Parathyroid adenoma (tissue), 2 donors: ENCODE data around the gene KHDRBS1.
"Not testable (repeated sequence)": the region's sequence is repeated elsewhere in the genome, so short reads cannot be mapped to it uniquely, and the experiment has no call there.

Source experiments
- H2AFZ ChIP-seq: fragments of 300-600 bp; sonication (generic); one replicate; pipeline ENCODE4 v1.7.0; 2017; ENCODE audit warnings: antibody characterized with exemption, mild to moderate bottlenecking
- H3K27ac ChIP-seq: fragments of 300-600 bp; sonication (generic); one replicate; pipeline ENCODE4 v1.7.0; 2017
- H3K27me3 ChIP-seq: fragments of 300-600 bp; sonication (generic); one replicate; pipeline ENCODE4 v1.7.0; 2017; ENCODE audit warnings: low read length; ENCODE audit not compliant: control insufficient read depth, insufficient read depth
- H3K36me3 ChIP-seq: fragments of 300-600 bp; sonication (generic); one replicate; pipeline ENCODE4 v1.7.0; 2017; ENCODE audit warnings: low read length; ENCODE audit not compliant: control insufficient read depth, insufficient read depth
- H3K4me1 ChIP-seq: fragments of 300-600 bp; sonication (generic); one replicate; pipeline ENCODE4 v1.7.0; 2017; ENCODE audit warnings: control low read depth
- H3K4me2 ChIP-seq: fragments of 300-600 bp; sonication (generic); one replicate; pipeline ENCODE4 v1.7.0; 2017; ENCODE audit warnings: low read length
- H3K4me3 ChIP-seq: fragments of 300-600 bp; sonication (generic); one replicate; pipeline ENCODE4 v1.7.0; 2017; ENCODE audit warnings: low read depth, low read length
- H3K79me2 ChIP-seq: fragments of 300-600 bp; sonication (generic); one replicate; pipeline ENCODE4 v1.7.0; 2017; ENCODE audit warnings: control low read depth
- H3K9ac ChIP-seq: fragments of 300-600 bp; sonication (generic); one replicate; pipeline ENCODE4 v1.7.0; 2017; ENCODE audit warnings: mild to moderate bottlenecking
- H3K9me3 ChIP-seq: fragments of 300-600 bp; sonication (generic); one replicate; pipeline ENCODE4 v1.7.0; 2017; ENCODE audit warnings: low read length; ENCODE audit not compliant: control insufficient read depth
- CTCF ChIP-seq: fragments of 300-600 bp; sonication (generic); IDR thresholded peaks from one replicate; pipeline ENCODE4 v1.7.0; 2017; ENCODE audit warnings: antibody characterized with exemption, mild to moderate bottlenecking
- donor health status: primary hyperparathyroidism.

The KHDRBS1 gene

GRCh38 chr1:32014948-32015273 lies 1.2 kb downstream of the KHDRBS1 start:
- no peaks in the 10 kb centered on the region for H3K27me3 ChIP-seq
- no peak overlapping the region for H2AFZ ChIP-seq
- H3K4me2 ChIP-seq, result peak overlapping the region; percentile 93
- H3K9me3 ChIP-seq, result no peaks in the 10 kb centered on the region
- no peak overlapping the region for H3K9ac ChIP-seq
- H3K36me3 ChIP-seq, result no peaks in the 10 kb centered on the region
- peak overlapping the region; percentile 92 for H3K27ac ChIP-seq
- peaks cover 3% of the 10 kb centered on the region for H3K4me1 ChIP-seq
- peak overlapping the region; percentile 92 for H3K4me3 ChIP-seq
- H3K79me2 ChIP-seq, result peaks cover 30% of the 10 kb centered on the region
- no peak for TF ChIP-seq CTCF

GRCh38 chr1:32020339-32020738 lies 6.7 kb downstream of the KHDRBS1 start:
- Histone ChIP-seq H2AFZ (no peak overlapping the region), H3K27ac (no peak overlapping the region), H3K27me3 (no peaks in the 10 kb centered on the region), H3K79me2 (peaks cover 58% of the 10 kb centered on the region), H3K4me1 (peaks cover 2% of the 10 kb centered on the region), H3K36me3 (no peaks in the 10 kb centered on the region), H3K4me2 (peak overlapping the region; percentile 24), H3K9me3 (no peaks in the 10 kb centered on the region), H3K9ac (no peak overlapping the region), H3K4me3 (no peak overlapping the region)
- no peak for TF ChIP-seq CTCF

GRCh38 chr1:32021574-32022018 lies 7.9 kb downstream of the KHDRBS1 start:
- peaks cover 56% of the 10 kb centered on the region for H3K79me2 ChIP-seq
- H3K4me2 ChIP-seq, H3K36me3 ChIP-seq, H3K9me3 ChIP-seq, H3K4me3 ChIP-seq, H3K4me1 ChIP-seq, H3K9ac ChIP-seq, H3K27me3 ChIP-seq, H2AFZ ChIP-seq, H3K27ac ChIP-seq: not testable (repeated sequence)

- H3K4me1 ChIP-seq, result no peaks in the 10 kb centered on the region
- H3K36me3 ChIP-seq, result no peaks in the 10 kb centered on the region
These were observed 9.7 kb downstream of the KHDRBS1 start for GRCh38 chr1:32023351-32023750.

GRCh38 chr1:32025515-32025914 lies 11.8 kb downstream of the KHDRBS1 start:
- H2AFZ ChIP-seq, result no peak overlapping the region
- no peak overlapping the region for H3K4me3 ChIP-seq
- no peaks in the 10 kb centered on the region for H3K9me3 ChIP-seq
- H3K4me1 ChIP-seq, result no peaks in the 10 kb centered on the region
- H3K79me2 ChIP-seq, result peaks cover 44% of the 10 kb centered on the region
- no peak overlapping the region for H3K4me2 ChIP-seq
- H3K9ac ChIP-seq, result no peak overlapping the region
- no peak for TF ChIP-seq CTCF
- H3K36me3 ChIP-seq, result no peaks in the 10 kb centered on the region
- H3K27me3 ChIP-seq, result no peaks in the 10 kb centered on the region
- H3K27ac ChIP-seq, result no peak overlapping the region

More at GRCh38 chr1:32023351-32023750, 9.7 kb downstream of the KHDRBS1 start:
- Histone ChIP-seq H3K9me3 (no peaks in the 10 kb centered on the region), H3K4me3 (no peak overlapping the region), H2AFZ (no peak overlapping the region), H3K9ac (no peak overlapping the region), H3K4me2 (no peak overlapping the region), H3K27me3 (no peaks in the 10 kb centered on the region), H3K27ac (no peak overlapping the region), H3K79me2 (peaks cover 50% of the 10 kb centered on the region)
- no peak for TF ChIP-seq CTCF
